OCI-LY3 (cell line): ENCODE results near the gene TMEM163.

ENCODE experiments used
- CTCF ChIP-seq: fragments of 200-600, 300-600 bp; sonication (generic); IDR thresholded peaks from 2 replicates; pipeline ENCODE4 v1.5.1; 2014; ENCODE audit warnings: antibody characterized with exemption, low read length, low read depth
- EZH2phosphoT487 ChIP-seq: fragments of 200-600 bp; shearing (Covaris generic); IDR thresholded peaks from 2 replicates; pipeline ENCODE4 v1.6.1; 2018; ENCODE audit warnings: antibody characterized with exemption, mixed run types, low read depth

DNA sequence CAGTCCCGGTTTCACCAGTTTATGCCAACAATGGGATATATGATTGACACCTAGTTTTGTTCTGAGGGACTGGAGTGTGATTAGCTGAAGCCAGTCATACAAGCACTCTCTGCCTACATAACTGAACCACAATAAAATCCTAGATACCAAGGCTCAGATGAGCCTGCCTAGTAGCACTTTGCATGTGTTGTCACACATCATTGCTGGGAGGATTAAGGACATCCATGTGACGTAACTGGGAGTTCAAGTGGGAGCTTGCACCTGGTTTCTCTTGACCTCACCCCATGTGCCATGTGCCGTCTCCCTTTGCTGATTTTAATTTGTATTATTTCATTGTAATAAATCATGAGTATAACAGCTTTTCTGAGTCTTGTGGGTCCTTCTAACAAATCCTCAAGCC lies 90.3 kb downstream of the TMEM163 start:
- TF ChIP-seq CTCF (no peak), EZH2phosphoT487 (no peak)
